Left ventricle myocardium inferior (tissue), 1 donor: ENCODE data around the gene PAM. TPM values are rescaled to one million over a fixed set of nuclear protein-coding genes. Genes with fewer than 3 reads are reported as not detected.
A peak's percentile ranks its signal among the peaks of the same experiment; 100 is the strongest.

Experiments used
- DNase-seq: peaks from one replicate; pipeline ENCODE4 v3.0.0-alpha.2; 2020
- H3K27ac ChIP-seq: fragments of 200-600 bp; replicated peaks from 2 replicates; pipeline ENCODE4 v1.8.0; 2021
- H3K27me3 ChIP-seq: fragments of 200-600 bp; 2 replicates; pipeline ENCODE4 v1.8.0; 2021; ENCODE audit warnings: low read depth
- H3K36me3 ChIP-seq: fragments of 200-600 bp; 2 replicates; pipeline ENCODE4 v1.8.0; 2021
- H3K4me1 ChIP-seq: fragments of 200-600 bp; 2 replicates; pipeline ENCODE4 v1.8.0; 2021
- H3K4me3 ChIP-seq: fragments of 200-600 bp; 2 replicates; pipeline ENCODE4 v1.8.0; 2021; ENCODE audit warnings: mild to moderate bottlenecking, moderate library complexity
- H3K9me3 ChIP-seq: fragments of 200-600 bp; replicated peaks from 2 replicates; pipeline ENCODE4 v1.8.0; 2021
- CTCF ChIP-seq: fragments of 200-600 bp; IDR thresholded peaks from 2 replicates; pipeline ENCODE4 v1.8.0; 2021; ENCODE audit warnings: antibody characterized with exemption, mild to moderate bottlenecking, borderline replicate concordance
- intact Hi-C: fragments of 100-400 bp; cut with micrococcal nuclease; formaldehyde crosslinking; loops from one replicate; pipeline ENCODE4 v1.11.0; 2022
- total RNA-seq: library from RNA; stranded (reverse); fragmentation: NEBNext Ultra II Directional; extraction: Animal tissue kit (Norgen Biotek cat#: 25700); gene quantifications from one replicate; pipeline ENCODE4 v1.2.1, GENCODE V29; 2021
- donor health status: DM: no; HTN: yes; CAD: no; lungs with severe emphysema.

The PAM gene
- total RNA-seq, 1 donor from 2014 or later, result 1,051 TPM

GRCh38 chr5:102790748-102791147 lies 35.6 kb downstream of the PAM start:
- no peaks in the 10 kb centered on the region for H3K9me3 ChIP-seq
- no peaks in the 10 kb centered on the region for H3K27me3 ChIP-seq
- H3K4me3 ChIP-seq, result no peak overlapping the region
- intact Hi-C loops, result no loop called here
- DNase-seq, result no peak
- peaks cover 68% of the 10 kb centered on the region for H3K4me1 ChIP-seq
- no peaks in the 10 kb centered on the region for H3K36me3 ChIP-seq
- no peak overlapping the region for H3K27ac ChIP-seq
- TF ChIP-seq CTCF, result no peak

GRCh38 chr5:102792705-102793104 lies 37.6 kb downstream of the PAM start:
- no peaks in the 10 kb centered on the region for H3K27me3 ChIP-seq
- intact Hi-C loops, result no loop called here
- peak; percentile 37 for TF ChIP-seq CTCF
- no peak overlapping the region for H3K4me3 ChIP-seq
- H3K9me3 ChIP-seq, result no peaks in the 10 kb centered on the region
- peaks cover 80% of the 10 kb centered on the region for H3K4me1 ChIP-seq
- no peak overlapping the region for H3K27ac ChIP-seq
- no peaks in the 10 kb centered on the region for H3K36me3 ChIP-seq
- DNase-seq, result no peak

- Histone ChIP-seq H3K27me3 (no peaks in the 10 kb centered on the region), H3K36me3 (no peaks in the 10 kb centered on the region), H3K4me3 (no peak overlapping the region), H3K4me1 (peaks cover 82% of the 10 kb centered on the region), H3K9me3 (no peaks in the 10 kb centered on the region), H3K27ac (no peak overlapping the region)
- intact Hi-C loops, result no loop called here
- no peak for TF ChIP-seq CTCF
- no peak for DNase-seq
Measured at GRCh38 chr5:102794047-102794446, 38.9 kb downstream of the PAM start.

- intact Hi-C loops, result no loop called here
- TF ChIP-seq CTCF, result no peak
- peaks cover 83% of the 10 kb centered on the region for H3K4me1 ChIP-seq
- H3K36me3 ChIP-seq, result no peaks in the 10 kb centered on the region
- H3K27ac ChIP-seq, result peak overlapping the region; percentile 65
- peak overlapping the region; percentile 47 for H3K4me3 ChIP-seq
- H3K27me3 ChIP-seq, result no peaks in the 10 kb centered on the region
- no peaks in the 10 kb centered on the region for H3K9me3 ChIP-seq
- DNase-seq, result no peak
Measured at GRCh38 chr5:102794677-102795331, 39.7 kb downstream of the PAM start.

- peaks cover 83% of the 10 kb centered on the region for H3K4me1 ChIP-seq
- peak overlapping the region; percentile 47 for H3K4me3 ChIP-seq
- intact Hi-C loops, result no loop called here
- no peaks in the 10 kb centered on the region for H3K27me3 ChIP-seq
- DNase-seq, result no peak
- H3K9me3 ChIP-seq, result no peaks in the 10 kb centered on the region
- H3K27ac ChIP-seq, result peak overlapping the region; percentile 65
- H3K36me3 ChIP-seq, result no peaks in the 10 kb centered on the region
- no peak for TF ChIP-seq CTCF
Measured at GRCh38 chr5:102795526-102795925, 40.4 kb downstream of the PAM start.
